HL-60 (cell line): ENCODE measurements around the gene STRN3.
"Not testable (repeated sequence)": the region's sequence is repeated elsewhere in the genome, so short reads cannot be mapped to it uniquely, and the experiment has no call there.

Experiments
- CTCF ChIP-seq: IDR thresholded peaks from one replicate; pipeline ENCODE4 v1.5.1; 2011; ENCODE audit warnings: low read length, control low read depth, inconsistent platforms; ENCODE audit not compliant: insufficient read depth
- GABPA ChIP-seq: IDR thresholded peaks from 2 replicates; pipeline ENCODE4 v1.6.1; 2012; ENCODE audit warnings: low read depth
- POLR2AphosphoS5 ChIP-seq: IDR thresholded peaks from 2 replicates; pipeline ENCODE4 v1.6.1; 2012; ENCODE audit warnings: low read depth
- REST ChIP-seq: IDR thresholded peaks from 2 replicates; pipeline ENCODE4 v1.6.1; 2012; ENCODE audit warnings: low read depth; ENCODE audit not compliant: insufficient replicate concordance
- SPI1 ChIP-seq: IDR thresholded peaks from 2 replicates; pipeline ENCODE4 v1.6.1; 2012; ENCODE audit warnings: low read depth, mild to moderate bottlenecking, borderline replicate concordance

DNA sequence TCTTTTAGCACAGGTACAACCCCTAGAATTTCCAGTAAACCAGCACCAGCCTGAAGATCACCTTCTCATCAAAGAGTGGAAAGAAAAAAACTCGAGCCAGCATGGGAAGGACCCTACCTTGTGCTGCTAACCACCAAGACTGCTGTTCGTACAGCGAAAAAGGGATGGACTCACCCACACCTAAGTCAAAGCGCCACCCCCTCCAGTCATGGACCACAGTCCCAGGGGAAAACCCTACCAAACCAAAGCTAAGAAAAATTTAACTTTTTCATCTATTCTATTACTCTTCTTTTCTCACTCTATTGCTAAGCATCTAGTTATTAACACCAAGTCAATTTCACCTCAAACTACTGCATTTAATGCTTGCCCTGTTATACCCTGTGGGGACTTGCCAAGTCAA is 56.4 kb downstream of the STRN3 start:
- not testable (repeated sequence) for TF ChIP-seq POLR2AphosphoS5, CTCF, REST, SPI1, GABPA
